Activated CD8-positive, alpha-beta memory T cell treated with anti-CD3 and anti-CD28 coated beads for 24 hours (primary cell): ENCODE results near the gene MEGF9.

Experiments
- DNase-seq: peaks from one replicate; pipeline ENCODE4 v3.0.0-alpha.2; 2020

The MEGF9 gene

GRCh38 chr9:120730654-120731514, 16.6 kb upstream of the MEGF9 start:
- no peak for DNase-seq

GRCh38 chr9:120729791-120730241, 15.5 kb upstream of the MEGF9 start:
- no peak for DNase-seq

GRCh38 chr9:120726484-120726883, 12.2 kb upstream of the MEGF9 start:
- no peak for DNase-seq

GRCh38 chr9:120725907-120726306, 11.6 kb upstream of the MEGF9 start:
- no peak for DNase-seq

GRCh38 chr9:120724757-120725400, 10.6 kb upstream of the MEGF9 start:
- DNase-seq = no peak

- no peak for DNase-seq
Observed at GRCh38 chr9:120723565-120723964, 9.3 kb upstream of the MEGF9 start.

GRCh38 chr9:120720404-120720803, 6.1 kb upstream of the MEGF9 start:
- DNase-seq = no peak

GRCh38 chr9:120718316-120718715, 4.0 kb upstream of the MEGF9 start:
- DNase-seq = no peak

GRCh38 chr9:120717176-120717575, 2.9 kb upstream of the MEGF9 start:
- DNase-seq = no peak

GRCh38 chr9:120716483-120716882, 2.2 kb upstream of the MEGF9 start:
- no peak for DNase-seq

GRCh38 chr9:120715389-120715924, 1.2 kb upstream of the MEGF9 start:
- DNase-seq = no peak

GRCh38 chr9:120714846-120715388, 647 bp upstream of the MEGF9 start:
- no peak for DNase-seq

GRCh38 chr9:120713257-120714087, 798 bp downstream of the MEGF9 start:
- peak; percentile 71 for DNase-seq

- DNase-seq = no peak
Observed at GRCh38 chr9:120712539-120713031, 1.7 kb downstream of the MEGF9 start.

GRCh38 chr9:120711841-120712538, 2.3 kb downstream of the MEGF9 start:
- DNase-seq = no peak

GRCh38 chr9:120711354-120711753, 2.9 kb downstream of the MEGF9 start:
- DNase-seq = no peak

- no peak for DNase-seq
Observed at GRCh38 chr9:120710110-120710981, 3.9 kb downstream of the MEGF9 start.

- no peak for DNase-seq
Observed at GRCh38 chr9:120708526-120709224, 5.6 kb downstream of the MEGF9 start.

- DNase-seq = no peak
Observed at GRCh38 chr9:120707170-120707569, 7.1 kb downstream of the MEGF9 start.

- no peak for DNase-seq
Observed at GRCh38 chr9:120705174-120705573, 9.1 kb downstream of the MEGF9 start.
